ENCODE results near the gene FAM161A. TPM values are rescaled to one million over a fixed set of nuclear protein-coding genes. Genes with fewer than 3 reads are reported as not detected.
A peak's percentile ranks its signal among the peaks of the same experiment; 100 is the strongest.
"Not testable (repeated sequence)": the region's sequence is repeated elsewhere in the genome, so short reads cannot be mapped to it uniquely, and the experiment has no call there.

Gene FAM161A, protein sequence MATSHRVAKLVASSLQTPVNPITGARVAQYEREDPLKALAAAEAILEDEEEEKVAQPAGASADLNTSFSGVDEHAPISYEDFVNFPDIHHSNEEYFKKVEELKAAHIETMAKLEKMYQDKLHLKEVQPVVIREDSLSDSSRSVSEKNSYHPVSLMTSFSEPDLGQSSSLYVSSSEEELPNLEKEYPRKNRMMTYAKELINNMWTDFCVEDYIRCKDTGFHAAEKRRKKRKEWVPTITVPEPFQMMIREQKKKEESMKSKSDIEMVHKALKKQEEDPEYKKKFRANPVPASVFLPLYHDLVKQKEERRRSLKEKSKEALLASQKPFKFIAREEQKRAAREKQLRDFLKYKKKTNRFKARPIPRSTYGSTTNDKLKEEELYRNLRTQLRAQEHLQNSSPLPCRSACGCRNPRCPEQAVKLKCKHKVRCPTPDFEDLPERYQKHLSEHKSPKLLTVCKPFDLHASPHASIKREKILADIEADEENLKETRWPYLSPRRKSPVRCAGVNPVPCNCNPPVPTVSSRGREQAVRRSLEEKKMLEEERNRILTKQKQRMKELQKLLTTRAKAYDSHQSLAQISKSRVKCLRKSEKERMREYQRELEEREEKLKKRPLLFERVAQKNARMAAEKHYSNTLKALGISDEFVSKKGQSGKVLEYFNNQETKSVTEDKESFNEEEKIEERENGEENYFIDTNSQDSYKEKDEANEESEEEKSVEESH
- 10 to 100 TPM; 16.5 to 28.0 (median 24.9) TPM for polyA plus RNA-seq (ENCODE audit: insufficient read length in 3 of 3)
- long read RNA-seq, donor 1, result 0 reads
- long read RNA-seq, donor 2, partial matches to known transcripts, result 0 of 1 reads
- long read RNA-seq, donor 2, other reads (novel, unspliced or antisense), result 0 of 1 reads
- long read RNA-seq, donor 3, partial matches to known transcripts, result 0 of 1 reads
- long read RNA-seq, donor 3, other reads (novel, unspliced or antisense), result 0 of 1 reads
- long read RNA-seq, donor 4, partial matches to known transcripts, result 0 of 2 reads
- long read RNA-seq, donor 4, other reads (novel, unspliced or antisense), result 0 of 2 reads
- long read RNA-seq, donor 5, result 0 reads
- long read RNA-seq, donor 6, partial matches to known transcripts, result 11 of 11 reads
- long read RNA-seq, donor 6, other reads (novel, unspliced or antisense), result 0 of 11 reads
- long read RNA-seq, donor 7, partial matches to known transcripts, result 0 of 1 reads
- long read RNA-seq, donor 7, other reads (novel, unspliced or antisense), result 0 of 1 reads
- long read RNA-seq, donor 8, partial matches to known transcripts, result 22 of 23 reads
- long read RNA-seq, donor 8, other reads (novel, unspliced or antisense), result 0 of 23 reads
- long read RNA-seq, donor 9, partial matches to known transcripts, result 0 of 1 reads
- long read RNA-seq, donor 9, other reads (novel, unspliced or antisense), result 0 of 1 reads
- long read RNA-seq, donor 10, partial matches to known transcripts, result 0 of 2 reads
- long read RNA-seq, donor 10, other reads (novel, unspliced or antisense), result 0 of 2 reads
- long read RNA-seq, donor 11, partial matches to known transcripts, result 0 of 1 reads
- long read RNA-seq, donor 11, other reads (novel, unspliced or antisense), result 0 of 1 reads
- long read RNA-seq, donor 12, result 0 reads
- long read RNA-seq, donor 13, partial matches to known transcripts, result 0 of 2 reads
- long read RNA-seq, donor 13, other reads (novel, unspliced or antisense), result 0 of 2 reads
- long read RNA-seq, donor 14, partial matches to known transcripts, result 0 of 1 reads
- long read RNA-seq, donor 14, other reads (novel, unspliced or antisense), result 0 of 1 reads
- long read RNA-seq, donor 15, partial matches to known transcripts, result 0 of 2 reads
- long read RNA-seq, donor 15, other reads (novel, unspliced or antisense), result 0 of 2 reads
- long read RNA-seq, donor 16, transcript FAM161A-203 (6 exons, 3,684 nt), result major isoform, 5 of 67 reads
- long read RNA-seq, donor 16, partial matches to known transcripts, result 59 of 67 reads
- long read RNA-seq, donor 16, other reads (novel, unspliced or antisense), result 0 of 67 reads

DNA sequence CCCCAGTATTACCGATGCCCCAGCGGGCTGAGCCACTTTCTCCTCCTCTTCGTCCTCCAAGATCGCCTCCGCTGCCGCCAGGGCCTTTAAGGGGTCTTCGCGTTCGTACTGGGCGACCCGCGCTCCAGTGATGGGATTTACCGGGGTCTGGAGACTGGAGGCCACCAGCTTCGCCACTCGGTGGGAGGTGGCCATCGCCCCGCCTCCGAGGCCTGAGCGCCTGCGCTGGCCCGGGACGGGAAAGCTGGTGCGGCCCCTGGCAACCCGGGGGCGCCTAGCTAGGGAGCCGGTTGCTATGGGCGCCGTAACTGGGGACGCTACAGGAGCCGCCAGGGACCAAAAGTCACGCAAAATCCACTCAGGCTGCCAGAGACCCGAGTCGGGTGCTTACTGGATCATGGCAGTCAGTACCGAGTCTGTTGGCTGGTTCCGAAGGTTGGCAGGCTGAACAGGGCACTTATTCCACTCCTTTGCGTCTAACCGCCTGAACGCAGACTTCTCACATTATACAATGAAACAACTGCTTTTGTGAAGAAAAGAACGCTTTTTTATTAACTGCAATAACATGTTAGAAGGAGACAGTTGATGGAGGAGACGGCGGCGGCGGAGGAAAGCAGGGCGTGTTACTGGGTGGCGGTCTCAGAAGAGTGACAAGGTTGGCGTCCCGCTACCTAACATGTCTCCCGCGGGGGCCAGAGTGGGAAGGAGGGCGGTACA is at the start of gene FAM161A:
Gene FAM161A (minus strand): TSS at position 214 of the 717 bp plus-strand sequence. CDS start 19 bp downstream, at position 195.
- peak; percentile 80 to 91 (median 88) for DNase-seq (ENCODE audit: extremely low read depth in 1 of 11, low read depth in 9 of 11, low spot score in 4 of 11)

- no peak for DNase-seq (ENCODE audit: extremely low read depth in 1 of 11, low read depth in 9 of 11, low spot score in 4 of 11)
These were observed 46.4 kb upstream of the FAM161A start for GRCh38 chr2:61900281-61900680.

DNA sequence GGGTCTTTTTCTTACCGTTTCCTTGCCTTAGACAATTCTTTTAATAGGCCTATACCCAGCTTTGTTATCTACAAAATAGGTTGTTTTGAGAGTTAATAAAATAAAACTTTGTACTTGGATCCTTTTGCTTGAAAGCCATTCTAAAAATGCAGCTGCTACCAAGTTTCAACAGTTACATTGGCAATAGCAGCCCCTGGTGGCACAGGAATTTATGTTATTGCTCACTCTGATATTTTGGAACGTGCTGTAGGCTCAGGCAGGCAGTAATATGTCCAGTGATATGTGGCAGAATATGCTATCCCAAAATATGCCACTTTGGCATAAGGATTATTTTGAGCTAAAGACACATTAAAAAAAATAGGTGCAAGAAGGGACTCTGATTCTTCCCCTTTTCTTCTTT is 45.0 kb upstream of the FAM161A start:
- no peak for DNase-seq (ENCODE audit: extremely low read depth in 1 of 11, low read depth in 9 of 11, low spot score in 4 of 11)

DNA sequence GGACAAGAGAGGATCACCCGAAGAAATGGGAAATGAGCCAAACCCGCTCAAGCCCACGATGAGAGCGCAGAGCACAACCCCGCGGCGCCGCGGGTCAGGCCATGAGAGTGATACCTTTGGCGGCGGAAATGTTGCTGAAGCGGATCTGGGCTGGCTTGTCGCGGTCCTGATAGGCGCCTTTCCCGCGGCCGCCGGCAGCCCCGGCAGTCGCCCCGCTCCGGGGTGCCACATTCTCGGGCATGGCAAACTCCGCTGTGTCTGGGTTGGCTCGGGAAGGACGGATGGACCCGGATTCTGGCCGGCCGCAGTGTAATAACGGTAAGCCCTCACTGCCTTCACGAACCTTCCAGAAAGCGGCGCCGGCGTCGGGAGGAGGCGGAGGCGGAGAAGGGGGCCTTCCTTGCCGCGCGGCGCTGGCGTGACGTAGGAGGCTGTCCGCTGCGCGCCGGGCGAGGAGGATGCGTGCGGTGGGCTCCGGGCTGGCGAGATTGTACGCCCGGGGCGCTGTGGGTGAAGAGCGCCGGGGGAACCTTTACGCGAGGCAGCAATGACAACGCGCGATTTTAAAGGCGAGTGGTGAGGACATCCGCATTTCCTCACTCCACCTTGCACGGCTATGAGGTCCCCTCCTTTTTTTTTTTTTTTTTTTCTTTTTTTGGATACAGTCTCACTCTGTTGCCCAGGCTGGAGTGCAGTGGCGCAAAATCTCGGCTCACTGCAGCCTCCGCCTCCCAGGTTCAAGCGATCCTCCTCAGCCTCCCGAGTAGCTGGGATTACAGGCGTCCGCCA is 34.6 kb upstream of the FAM161A start, which contains the start of gene CCT4:
Gene CCT4 (minus strand): TSS at position 390 of the 789 bp plus-strand sequence. CDS start 149 bp downstream, at position 241.
- peak; percentile 50 to 87 (median 81) for DNase-seq (ENCODE audit: extremely low read depth in 1 of 11, low read depth in 9 of 11, low spot score in 4 of 11)

DNA sequence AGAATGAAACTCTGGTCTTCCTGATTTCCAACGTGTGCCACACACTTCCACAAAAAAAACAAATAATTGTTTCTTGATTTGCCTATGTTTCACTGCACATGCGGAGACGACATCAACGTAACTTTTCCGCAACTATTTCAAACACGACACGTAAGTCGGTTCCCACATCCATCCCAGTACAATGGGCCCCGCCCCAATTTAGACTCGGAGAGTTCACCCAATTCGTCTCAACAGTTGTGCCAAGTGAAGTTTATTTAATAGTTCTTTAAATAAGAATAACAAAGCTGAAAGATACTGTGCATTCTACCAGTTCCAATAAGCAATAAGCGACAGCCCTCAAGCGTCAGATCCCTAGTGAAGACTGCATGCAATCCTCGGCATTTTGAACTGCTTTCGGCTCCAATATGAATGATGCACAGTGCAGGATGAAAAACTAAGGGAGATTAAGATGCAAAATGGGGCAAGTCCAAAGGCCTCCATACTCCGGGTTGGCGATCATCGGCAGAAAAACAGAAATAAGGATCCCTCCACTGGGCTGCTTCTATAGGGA is 33.9 kb upstream of the FAM161A start:
- peak in 5 of 11 donors; percentile 8 to 17 (median 11) for DNase-seq (ENCODE audit: extremely low read depth in 1 of 11, low read depth in 9 of 11, low spot score in 4 of 11)

- no peak for DNase-seq (ENCODE audit: extremely low read depth in 1 of 11, low read depth in 9 of 11, low spot score in 4 of 11)
These were observed 32.2 kb upstream of the FAM161A start for GRCh38 chr2:61885896-61886603.

DNA sequence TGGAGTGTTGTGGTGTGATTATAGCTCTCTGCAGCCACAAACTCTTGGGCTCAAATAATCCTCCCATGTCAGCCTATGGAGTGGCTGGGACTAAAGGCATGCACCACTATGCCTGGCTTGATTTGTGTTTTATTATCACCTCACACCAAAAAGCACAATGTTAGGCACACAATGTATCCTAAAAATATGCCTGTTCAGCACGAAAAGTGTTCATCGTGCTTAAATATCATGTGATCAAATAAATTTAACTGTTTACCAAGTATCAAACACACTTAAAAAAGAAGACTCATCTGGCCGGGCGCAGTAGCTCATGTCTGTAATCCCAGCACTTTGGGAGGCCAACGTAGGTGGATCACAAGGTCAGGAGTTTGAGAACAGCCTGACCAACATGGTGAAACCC is 29.0 kb upstream of the FAM161A start:
- DNase-seq (ENCODE audit: extremely low read depth in 1 of 11, low read depth in 9 of 11, low spot score in 4 of 11), result no peak

DNA sequence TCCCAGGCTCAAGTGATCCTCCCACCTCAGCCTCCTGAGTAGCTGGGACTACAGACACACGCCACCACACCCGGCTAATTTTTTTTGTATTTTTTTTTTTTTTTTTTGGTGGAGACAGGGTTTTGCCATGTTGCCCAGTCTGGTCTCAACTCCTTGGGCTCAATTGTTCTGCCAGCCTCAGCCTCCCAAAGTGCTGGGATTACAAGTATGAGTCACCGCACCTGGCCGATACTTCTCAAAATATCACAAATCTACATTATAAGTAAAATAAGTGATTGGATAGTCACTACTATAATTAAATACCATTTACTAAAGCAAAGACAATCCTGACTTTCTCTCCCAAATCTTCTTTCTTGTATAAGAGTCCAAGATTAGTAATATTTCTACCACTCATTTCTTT is 25.5 kb upstream of the FAM161A start:
- DNase-seq (ENCODE audit: extremely low read depth in 1 of 11, low read depth in 9 of 11, low spot score in 4 of 11), result not testable (repeated sequence)

GRCh38 chr2:61878761-61879160 is 24.9 kb upstream of the FAM161A start:
- no peak for DNase-seq (ENCODE audit: extremely low read depth in 1 of 11, low read depth in 9 of 11, low spot score in 4 of 11)

DNA sequence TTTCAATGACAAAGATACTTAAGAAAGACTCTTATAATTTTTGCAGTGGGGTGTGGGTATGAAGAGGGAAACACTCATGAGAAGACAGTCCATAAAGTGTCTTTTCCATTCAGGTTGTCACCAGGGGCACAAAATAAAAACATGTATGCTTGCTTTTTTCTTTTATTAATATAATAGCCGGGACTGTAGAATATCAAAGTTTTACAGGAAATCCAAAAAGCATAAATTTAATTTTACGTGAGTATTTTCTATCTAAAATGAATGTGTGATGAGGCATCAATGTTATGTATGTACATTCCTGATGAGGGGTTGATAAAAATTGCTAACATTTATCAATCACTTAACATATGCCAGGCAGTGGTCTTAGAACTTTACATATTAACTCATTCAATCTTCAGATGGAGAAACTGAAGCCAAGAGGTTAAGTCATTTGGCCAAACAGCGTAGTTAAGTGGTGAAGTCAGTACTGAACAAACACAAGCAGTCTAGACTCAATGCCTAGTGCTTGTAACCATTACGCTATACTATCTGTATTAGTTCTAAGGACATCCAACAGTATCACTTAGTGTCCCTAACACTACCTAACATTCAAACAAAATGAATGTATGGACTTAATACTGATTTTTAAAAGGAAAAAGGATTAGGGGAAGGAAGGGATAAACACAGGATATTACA is 23.8 kb upstream of the FAM161A start:
- DNase-seq (ENCODE audit: extremely low read depth in 1 of 11, low read depth in 9 of 11, low spot score in 4 of 11), result no peak

DNA sequence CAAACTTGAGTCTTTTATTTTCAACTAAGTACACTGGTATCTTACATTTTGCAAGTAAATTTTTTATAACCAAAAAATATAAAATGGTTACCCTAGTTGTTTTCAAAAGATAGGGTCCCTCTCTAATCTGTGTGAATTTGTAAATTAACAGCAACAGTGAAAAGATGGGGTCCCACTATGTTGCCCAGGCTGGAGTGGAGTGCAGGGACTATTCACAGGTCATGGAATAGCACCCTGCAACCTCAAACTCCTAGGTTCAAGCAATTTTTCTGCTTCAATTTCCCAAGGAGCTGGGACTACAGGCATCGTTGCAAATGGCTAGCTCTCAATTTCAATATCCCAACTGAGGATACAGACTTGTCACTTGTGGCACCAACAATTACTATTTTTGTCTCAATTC is 22.5 kb upstream of the FAM161A start:
- no peak for DNase-seq (ENCODE audit: extremely low read depth in 1 of 11, low read depth in 9 of 11, low spot score in 4 of 11)

DNA sequence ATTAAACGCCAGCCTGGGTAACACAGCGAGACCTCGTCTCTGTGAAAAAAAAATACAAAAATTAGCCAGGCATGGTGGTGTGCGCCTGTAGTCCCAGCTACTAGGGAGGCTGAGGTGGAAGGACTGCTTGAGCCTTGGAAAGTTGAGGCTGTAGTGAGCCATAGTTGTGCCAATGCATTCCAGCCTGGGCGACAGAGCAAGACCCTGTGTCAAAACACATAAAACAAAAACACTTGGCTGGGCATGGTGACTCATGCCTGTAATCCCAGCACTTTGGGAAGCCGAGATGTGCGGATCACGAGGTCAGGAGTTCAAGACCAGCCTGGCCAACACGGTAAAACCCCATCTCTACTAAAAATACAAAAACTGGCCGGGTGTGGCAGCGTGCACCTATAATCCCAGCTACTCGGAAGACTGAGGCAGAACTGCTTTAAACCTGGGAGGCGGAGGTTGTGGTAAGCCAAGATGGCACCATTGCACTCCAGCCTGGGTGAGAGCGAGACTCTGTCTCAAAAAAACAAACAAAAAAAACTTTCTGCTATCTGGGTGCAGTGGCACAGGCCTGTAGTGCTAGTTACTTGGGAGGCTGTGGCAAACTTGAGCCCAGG is 12.7 kb upstream of the FAM161A start:
- not testable (repeated sequence) for DNase-seq (ENCODE audit: extremely low read depth in 1 of 11, low read depth in 9 of 11, low spot score in 4 of 11)

DNA sequence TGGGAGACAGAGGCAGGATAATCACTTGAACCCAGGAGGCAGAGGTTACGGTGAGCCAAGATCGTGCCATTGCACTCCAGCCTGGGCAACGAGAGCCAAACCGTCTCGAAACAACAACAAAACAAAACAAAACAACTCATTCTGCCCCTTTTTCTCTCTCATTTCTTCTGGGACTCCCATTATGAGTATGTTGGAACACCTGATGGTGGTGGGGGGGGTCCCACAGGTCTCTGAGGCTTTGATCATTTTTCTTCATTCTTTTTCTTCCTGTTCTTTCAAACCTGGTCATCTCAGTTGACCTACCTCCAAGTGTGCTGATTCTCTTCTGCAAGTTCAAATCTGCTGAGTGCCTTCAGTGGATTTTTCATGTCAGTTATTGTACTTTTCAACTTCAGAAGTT is 8.2 kb upstream of the FAM161A start:
- no peak for DNase-seq (ENCODE audit: extremely low read depth in 1 of 11, low read depth in 9 of 11, low spot score in 4 of 11)

DNA sequence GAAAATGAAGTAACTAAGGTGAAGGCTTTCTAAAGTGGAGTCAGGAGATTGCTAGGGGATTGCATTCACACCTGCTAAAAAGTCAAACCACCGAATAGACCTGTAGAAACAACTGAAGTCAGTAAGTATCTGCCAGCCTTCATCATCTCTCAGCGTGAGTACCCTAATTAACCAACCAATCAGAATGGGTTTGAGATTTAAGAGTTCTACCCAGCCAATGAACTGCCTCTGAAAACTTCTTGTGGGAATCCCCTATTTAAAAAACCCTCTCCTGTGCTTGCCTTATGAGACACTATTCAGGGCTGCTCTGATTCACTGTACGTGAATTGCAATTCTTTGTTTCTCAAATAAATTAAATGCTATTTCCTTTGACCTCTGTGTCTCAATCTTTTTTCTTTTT is 3.4 kb upstream of the FAM161A start:
- no peak for DNase-seq (ENCODE audit: extremely low read depth in 1 of 11, low read depth in 9 of 11, low spot score in 4 of 11)

GRCh38 chr2:61855318-61855613 is 1.4 kb upstream of the FAM161A start:
- DNase-seq (ENCODE audit: extremely low read depth in 1 of 11, low read depth in 9 of 11, low spot score in 4 of 11), result no peak
